Fibroblast of peridontal ligament (primary cell): ENCODE data around the gene CLTA.
"Not testable (repeated sequence)": the region's sequence is repeated elsewhere in the genome, so short reads cannot be mapped to it uniquely, and the experiment has no call there.

Experiments
- DNase-seq: peaks from one replicate; pipeline ENCODE4 v3.0.0-alpha.2; 2010; ENCODE audit errors: extremely low read depth

Gene CLTA

GRCh38 chr9:36239205-36239604 lies 48.5 kb downstream of the CLTA start:
- not testable (repeated sequence) for DNase-seq

- not testable (repeated sequence) for DNase-seq
These were observed 49.0 kb downstream of the CLTA start for GRCh38 chr9:36239675-36240074.

GRCh38 chr9:36245906-36246305 lies 55.2 kb downstream of the CLTA start:
- DNase-seq, result no peak

GRCh38 chr9:36247356-36247755 lies 56.6 kb downstream of the CLTA start:
- DNase-seq, result no peak

- peak; percentile 57 for DNase-seq
These were observed 57.3 kb downstream of the CLTA start for GRCh38 chr9:36248061-36248460.

GRCh38 chr9:36249189-36249588 lies 58.5 kb downstream of the CLTA start:
- DNase-seq, result no peak

- DNase-seq, result no peak
These were observed 59.4 kb downstream of the CLTA start for GRCh38 chr9:36250079-36250478.

GRCh38 chr9:36251428-36251827 lies 60.7 kb downstream of the CLTA start:
- no peak for DNase-seq

GRCh38 chr9:36258208-36258995 lies 67.7 kb downstream of the CLTA start, which contains the start of gene GNE:
Gene GNE, minus strand, starts transcription at chr9:36258448. Its CDS starts 9,093 bp downstream, at chr9:36249355.
- DNase-seq, result peak; percentile 93

- DNase-seq, result peak; percentile 38
These were observed 68.3 kb downstream of the CLTA start for GRCh38 chr9:36258996-36259533.
